HG03432 (cell line): ENCODE data around the gene UVRAG.
"Not testable (repeated sequence)": the region's sequence is repeated elsewhere in the genome, so short reads cannot be mapped to it uniquely, and the experiment has no call there.

Source experiments
- ATAC-seq: cut with Tn5 transposase; IDR thresholded peaks from one replicate; pipeline ENCODE4 v1.9.1; 2021; ENCODE audit warnings: mild to moderate bottlenecking, moderate library complexity; ENCODE audit not compliant: unreplicated experiment

The UVRAG gene

DNA sequence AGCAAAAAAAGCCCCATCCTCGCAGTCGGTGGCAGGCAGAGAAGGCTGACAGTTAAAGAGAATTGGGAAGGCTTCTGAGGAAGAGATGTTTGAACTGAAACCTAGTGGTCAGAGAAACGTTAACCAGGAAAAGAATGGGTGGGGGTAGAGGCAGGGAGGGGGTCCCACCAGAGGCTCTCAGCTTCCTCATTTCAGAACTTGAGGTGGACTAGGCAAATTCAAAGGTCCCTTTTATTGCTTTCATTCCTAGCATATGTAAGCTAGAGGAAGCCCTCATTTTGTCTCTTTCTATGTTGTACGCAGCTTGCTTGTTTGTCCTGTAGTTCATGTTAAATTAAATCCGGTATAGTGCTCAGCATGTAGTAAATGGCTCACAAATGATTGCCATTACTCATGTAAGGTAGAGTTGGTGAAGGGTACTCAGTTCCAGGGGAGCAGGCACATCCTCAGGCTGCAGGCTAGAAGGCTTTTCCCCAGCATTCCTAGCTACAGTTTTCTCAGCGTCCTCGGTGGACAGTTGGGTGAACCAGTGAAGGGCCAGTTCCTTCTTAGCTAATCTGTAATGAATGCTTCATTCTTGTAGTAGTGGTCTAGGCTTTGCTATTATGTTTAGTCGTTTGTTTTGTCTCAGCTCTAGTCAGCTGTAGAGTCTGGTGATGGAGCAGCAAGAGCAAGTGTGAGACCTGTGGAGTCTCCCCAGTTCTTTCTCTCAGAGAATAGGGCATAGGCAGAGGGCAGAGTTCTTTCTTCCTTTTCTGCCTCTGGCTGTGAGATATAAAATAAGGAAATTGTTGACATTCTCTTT, 58.6 kb downstream of the UVRAG start:
- ATAC-seq, result peak; percentile 68

DNA sequence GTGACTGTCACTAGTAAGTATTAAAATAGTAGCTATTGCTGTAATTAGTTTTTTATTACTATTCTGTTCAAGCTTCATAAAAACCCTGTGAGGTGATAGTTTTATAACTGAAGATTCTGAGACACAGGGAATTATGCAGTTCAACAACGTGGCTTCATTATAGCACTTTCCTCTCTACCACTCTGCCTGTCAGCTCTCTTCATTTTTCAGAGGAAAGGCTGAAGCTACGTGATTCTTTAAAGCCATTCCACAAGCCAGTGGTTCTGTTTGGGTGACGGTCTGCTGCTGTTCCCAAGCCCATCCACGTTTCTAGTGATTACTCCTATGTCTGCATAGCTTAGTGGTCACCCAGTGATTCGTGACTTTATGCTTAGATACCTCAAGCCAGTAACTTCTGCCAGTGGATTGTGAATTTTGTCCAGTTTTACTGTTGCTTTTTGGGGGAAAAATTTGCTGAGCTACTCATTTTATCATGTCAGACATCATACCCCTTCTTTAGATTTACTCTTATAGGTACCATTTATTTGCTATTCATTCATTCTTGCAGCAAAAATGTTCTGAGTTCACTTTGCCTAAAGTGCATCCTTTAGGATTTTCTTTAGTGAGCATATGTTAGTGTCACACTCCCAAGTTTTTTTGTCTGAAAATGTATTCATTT, 59.8 kb downstream of the UVRAG start:
- ATAC-seq, result no peak

DNA sequence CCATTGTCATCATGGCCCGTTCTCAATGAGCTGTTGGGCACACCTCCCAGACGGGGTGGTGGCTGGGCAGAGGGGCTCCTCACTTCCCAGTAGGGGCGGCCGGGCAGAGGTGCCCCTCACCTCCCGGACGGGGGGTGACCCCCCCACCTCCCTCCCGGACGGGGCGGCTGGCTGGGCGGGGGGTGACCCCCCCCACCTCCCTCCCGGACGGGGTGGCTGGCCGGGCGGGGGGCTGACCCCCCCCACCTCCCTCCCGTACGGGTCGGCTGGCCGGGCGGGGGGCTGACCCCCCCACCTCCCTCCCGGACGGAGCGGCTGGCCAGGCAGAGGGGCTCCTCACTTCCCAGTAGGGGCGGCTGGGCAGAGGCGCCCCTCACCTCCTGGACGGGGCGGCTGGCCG, 62.3 kb downstream of the UVRAG start:
- not testable (repeated sequence) for ATAC-seq

DNA sequence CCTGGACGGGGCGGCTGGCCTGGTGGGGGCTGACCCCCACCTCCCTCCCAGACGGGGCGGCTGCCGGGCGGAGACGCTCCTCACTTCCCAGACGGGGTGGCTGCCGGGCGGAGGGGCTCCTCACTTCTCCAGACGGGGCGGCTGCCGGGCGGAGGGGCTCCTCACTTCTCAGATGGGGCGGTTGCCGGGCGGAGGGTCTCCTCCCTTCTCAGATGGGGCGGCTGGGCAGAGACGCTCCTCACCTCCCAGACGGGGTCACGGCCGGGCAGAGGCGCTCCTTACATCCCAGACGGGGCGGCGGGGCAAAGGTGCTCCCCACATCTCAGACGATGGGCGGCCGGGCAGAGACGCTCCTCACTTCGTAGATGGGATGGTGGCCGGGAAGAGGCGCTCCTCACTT, 62.9 kb downstream of the UVRAG start:
- not testable (repeated sequence) for ATAC-seq

DNA sequence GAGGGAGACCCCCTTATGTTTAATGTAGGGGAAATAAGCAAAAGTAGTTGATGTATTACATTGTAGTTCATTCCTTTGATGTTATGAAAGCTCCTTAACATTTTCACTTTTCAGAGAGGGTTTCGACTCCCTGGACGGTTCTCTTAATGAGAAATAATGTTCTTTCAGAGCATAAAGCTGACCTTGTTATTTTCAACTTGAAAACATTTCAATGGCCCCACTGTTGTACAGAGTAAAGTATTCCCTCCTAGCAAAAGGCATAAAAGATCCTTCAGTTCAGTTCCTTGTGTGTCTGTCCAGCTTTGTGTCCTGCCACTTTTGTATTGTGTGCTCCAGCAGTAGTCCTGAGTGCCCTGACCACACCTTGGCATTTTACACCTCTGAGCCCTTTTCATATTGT, 63.9 kb downstream of the UVRAG start:
- no peak for ATAC-seq

DNA sequence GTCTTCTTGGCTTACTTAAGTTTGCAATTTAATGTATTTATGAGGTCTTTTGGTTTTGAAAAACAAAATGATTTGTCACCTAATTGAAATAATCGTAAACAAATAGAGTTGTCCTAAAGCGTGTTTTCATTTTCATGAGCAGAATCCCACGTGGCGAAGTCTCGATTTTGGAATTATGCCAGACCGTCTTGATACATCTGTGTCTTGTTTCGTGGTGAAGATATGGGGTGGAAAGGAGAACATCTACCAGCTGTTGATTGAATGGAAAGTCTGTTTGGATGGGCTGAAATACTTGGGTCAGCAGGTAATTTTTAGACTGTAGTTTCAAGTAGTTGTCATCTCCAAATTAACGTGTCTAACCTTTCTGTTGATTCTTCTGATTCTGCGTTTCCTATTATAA, 64.7 kb downstream of the UVRAG start:
- ATAC-seq, result no peak

DNA sequence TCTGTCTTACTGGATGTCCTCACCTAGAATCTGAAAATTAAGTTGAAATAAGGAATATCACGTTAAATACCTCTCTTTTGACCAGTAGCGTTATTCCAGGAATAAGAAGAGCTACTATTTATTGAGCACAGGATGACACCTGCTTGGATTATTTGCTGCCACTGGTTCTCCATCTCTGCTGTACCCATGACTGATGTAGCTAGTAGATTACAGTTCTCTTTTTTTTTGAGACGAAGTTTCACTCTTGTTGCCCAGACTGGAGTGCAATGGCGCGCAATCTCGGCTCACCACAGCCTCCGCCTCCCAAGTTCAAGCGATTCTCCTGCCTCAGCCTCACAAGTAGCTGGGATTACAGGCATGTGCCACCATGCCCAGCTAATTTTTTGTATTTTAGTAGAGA, 65.3 kb downstream of the UVRAG start:
- not testable (repeated sequence) for ATAC-seq

DNA sequence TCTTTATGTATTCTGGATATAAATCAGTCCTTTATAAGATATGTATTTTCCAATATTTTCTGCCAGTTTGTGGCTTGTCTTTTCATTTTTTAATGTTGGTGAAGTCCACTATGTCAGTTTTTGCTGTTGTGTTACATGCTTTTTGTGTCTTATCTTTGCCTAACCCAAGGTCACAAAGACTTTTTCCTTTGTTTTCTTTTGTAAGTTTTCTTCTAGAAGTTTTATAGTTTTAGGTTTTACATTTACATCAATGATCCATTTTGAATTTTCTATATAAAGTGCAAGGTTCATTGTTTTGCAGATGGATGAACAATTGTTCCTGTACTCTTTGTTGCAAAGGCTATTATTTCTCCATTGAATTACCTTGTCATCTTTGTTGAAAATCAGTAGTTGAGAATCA, 69.3 kb downstream of the UVRAG start:
- ATAC-seq, result no peak

DNA sequence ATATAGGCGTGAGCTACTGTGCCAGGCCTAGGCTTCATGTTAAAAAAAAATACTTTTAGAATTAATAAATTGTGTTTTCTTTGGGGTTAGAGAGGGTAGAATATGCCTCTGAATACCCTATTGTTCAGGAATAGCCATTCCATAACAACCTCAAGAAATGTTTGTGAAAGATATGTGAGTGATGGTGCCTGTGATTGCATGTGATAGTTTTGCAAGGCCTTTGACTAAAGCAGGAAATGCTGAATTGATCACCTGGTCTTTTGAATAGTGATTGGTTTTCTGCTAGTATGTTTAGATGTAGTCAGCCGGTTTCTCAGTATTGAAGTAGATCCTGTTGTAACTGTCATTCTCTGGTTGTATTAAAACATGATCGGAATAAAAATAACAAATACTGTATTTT, 73.4 kb downstream of the UVRAG start:
- ATAC-seq, result no peak

DNA sequence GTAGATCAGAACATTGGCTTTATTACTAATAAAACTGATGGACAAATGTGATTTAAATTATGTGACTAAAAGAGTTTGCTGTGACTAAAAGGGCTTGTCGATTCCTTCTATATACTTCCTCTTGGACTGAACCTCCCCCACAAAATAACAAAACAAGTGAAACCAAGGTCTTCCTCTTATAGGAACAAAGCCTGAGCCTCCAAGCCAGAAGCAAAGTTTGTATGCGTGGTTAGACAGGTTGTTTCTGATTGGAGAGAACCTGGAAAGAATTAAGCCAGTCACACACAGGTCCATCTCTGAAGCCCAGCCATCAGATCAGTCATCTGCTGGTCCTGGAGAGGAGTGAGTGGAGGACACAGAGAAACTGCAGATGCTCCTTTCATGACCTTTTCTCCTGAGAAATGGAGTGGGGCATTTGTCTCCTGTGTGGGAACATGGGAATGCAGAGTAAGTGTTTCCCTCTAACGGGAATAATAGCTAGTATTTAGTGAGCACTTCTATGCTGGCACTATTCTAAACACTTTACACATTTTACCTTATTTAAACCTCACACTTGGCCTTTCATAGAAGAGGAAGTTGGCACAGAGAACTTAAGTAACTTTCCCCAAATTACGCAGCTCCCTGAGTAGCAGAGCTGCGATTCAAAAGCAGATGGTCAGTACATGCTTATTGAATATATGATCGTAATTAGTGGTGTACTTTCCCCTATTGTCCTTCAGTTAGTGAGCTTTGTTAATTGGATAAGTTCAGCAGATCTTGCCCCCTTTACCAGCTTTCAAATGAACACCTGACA, 77.1 kb downstream of the UVRAG start:
- ATAC-seq, result peak; percentile 50

DNA sequence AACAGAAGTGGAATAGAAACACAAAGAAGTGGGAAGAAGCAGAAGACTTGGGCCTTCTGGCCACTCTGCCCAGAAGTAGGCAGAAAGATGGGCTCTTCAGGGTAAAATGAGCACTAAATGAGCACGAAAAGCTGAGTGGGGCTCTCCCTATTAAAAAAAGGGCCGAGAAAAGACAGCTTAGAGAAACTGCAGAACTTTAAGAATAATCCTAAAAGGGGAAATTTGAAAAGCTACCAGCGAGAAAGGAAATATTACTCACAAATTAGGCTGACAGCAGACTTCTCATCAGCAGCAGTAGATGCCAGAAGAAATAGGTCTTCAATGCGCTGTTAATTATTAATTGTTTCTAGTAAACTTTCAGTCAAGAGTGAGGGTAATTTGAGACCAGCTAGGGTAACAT, 78.2 kb downstream of the UVRAG start:
- ATAC-seq, result no peak

DNA sequence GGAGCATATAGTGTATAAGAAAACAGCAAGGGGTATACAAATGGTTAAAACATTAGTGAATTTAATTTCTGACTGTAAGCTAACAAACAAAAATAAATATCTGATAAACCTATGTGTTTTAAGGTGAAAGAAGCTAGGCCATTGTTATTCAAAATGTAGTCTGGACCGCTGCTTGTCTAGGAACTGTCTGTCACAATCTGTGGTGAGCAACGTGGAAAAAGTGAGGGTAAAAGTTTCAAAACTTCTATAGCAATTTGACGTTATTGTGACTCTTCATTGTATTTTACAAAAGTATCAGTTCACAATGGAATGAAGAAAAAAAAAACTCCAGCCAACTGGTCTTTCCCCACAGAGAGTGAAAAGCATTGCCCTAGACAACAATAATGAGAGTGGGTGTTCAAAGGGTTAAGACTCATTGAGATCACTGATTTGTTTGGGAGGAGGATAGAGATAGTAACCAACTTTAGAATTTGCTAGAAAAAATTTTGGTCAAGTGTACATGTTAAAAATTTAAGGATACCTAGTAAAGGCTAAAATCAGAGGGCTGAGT, 79.1 kb downstream of the UVRAG start:
- no peak for ATAC-seq

DNA sequence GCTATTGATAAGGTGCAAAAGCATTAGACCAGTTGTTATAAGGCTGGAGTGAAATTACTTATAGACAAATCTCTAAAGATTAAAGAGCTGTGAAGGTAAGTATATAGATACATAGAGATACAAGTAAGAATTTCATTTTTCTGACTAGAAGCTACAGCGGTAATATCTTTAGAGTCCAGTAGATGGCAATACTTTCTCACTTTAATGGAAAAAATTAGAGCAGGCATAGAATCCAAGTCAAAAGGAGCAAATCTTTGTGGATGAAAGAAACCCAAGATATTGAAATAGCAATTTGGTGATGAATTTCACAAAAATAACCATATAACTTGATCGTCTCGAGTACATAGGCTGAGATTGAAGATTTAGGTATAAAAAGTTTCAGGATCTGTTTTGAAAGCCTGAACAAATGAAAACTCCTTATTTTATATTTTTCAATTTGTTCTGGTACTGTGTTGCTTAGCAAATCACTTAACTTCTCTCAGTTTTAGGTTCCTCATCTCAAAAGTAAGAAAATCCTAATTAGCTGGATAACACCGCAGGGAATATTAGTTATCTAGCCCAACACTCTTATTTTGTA, 81.9 kb downstream of the UVRAG start:
- no peak for ATAC-seq

DNA sequence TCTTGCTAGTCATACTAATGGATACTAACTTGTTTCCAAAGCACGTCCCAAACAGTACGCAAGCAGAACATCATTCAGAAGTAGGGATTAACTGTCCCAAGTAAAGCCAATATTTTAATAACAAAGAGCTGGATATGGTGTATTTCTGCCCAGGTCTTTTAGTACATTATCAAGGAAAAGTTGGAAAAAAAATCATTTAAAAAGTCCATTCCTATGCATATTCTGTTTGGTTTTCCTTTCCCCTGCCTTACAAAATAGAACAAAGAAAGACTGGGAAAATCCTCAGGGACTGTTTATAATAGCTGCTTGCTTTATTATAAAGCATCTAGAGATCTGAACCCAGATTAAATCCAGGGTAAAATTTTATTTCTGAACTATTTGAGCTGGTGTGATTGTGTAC, 83.9 kb downstream of the UVRAG start:
- no peak for ATAC-seq

DNA sequence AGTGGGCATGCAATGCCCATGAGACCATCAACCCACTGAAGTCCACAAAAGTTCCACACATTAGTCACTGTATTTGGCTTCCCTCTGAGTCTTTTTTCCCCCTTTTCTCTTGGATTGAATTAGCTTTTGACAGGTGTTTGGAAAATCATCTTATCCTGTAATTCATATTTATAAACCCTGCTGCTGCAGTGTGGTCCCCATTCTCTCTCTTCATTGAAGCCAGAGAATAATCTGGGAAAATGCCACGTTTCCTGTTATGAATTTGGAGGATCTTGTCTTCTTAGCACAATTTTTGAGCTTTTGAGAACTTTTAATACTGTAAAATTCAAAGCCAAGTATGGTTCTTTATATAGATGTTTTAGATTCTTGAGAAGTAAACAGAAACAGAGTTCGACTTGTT, 84.8 kb downstream of the UVRAG start:
- ATAC-seq, result no peak

DNA sequence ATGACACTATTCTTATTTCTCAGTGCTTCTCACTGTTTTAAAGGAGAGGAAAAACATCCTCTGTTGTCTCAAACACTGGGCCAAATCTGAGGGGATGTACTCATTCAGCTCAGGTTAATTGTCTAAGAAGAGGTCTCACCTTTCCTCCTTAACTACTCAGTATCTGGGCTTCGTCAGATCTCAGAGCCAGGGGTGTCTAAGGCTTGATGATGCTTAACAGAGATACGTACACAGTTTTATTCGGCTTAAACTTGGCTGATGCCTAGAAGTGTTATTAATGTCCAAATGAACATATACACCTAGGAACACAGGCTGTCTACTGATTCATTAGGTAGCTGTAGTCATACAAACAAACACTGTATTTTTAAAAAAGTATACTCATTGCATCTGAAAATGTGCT, 85.8 kb downstream of the UVRAG start:
- ATAC-seq, result no peak

DNA sequence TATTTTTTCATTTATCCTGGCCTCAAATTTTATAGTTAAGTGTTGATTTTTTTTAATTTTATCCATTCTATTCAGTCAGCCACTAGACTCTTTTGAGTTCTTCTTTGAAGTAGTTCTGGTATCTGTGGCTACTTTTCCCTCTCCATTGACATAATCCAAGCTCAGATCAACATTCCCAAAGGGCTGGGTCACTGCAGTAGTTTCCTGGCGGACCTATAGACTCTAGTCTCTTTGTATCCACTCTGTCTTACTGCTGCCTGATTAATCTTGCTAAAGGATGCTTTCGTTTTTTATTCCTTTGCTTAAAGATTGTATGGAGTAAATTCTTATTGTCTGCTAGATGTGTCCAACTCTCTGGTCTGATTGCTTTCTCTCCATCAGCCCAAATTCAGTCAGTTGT, 87.6 kb downstream of the UVRAG start:
- ATAC-seq, result no peak

DNA sequence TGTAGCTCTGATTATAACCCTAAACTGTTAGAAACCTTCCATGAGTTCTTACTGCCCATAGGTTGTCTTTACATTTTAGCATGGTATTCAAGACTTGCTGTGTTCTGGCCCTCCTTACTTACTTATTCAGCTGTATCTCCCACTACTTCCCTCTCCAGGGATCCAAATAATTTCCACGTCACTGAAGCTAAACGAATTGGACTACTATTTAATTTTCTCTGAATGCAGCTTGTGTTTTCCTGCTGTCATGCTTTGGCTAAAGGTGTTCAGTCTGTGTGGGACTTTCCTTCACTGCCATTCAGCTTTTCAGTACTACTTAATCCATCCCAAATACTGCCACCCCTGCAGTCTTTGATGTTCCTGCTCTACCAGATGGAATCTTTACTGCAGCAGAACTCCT, 88.3 kb downstream of the UVRAG start:
- no peak for ATAC-seq

DNA sequence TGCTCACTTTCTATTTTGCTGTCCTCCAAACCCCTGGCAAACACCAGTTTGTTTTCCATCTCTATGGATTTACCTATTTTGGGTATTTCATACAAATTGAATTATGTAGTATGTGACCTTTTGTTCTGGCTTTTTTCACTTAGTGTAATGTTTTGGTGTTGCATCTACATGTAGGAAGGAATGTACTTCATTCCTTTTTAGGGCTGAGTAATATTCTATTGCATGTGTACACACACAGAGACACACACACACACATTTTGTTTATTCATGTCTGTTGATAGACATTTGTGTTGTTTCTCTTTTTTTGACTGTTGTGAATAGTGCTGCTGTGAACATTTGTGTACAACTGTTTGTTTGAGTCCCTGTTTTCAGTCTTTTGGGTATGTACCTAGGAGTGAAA, 90.4 kb downstream of the UVRAG start:
- ATAC-seq, result no peak

DNA sequence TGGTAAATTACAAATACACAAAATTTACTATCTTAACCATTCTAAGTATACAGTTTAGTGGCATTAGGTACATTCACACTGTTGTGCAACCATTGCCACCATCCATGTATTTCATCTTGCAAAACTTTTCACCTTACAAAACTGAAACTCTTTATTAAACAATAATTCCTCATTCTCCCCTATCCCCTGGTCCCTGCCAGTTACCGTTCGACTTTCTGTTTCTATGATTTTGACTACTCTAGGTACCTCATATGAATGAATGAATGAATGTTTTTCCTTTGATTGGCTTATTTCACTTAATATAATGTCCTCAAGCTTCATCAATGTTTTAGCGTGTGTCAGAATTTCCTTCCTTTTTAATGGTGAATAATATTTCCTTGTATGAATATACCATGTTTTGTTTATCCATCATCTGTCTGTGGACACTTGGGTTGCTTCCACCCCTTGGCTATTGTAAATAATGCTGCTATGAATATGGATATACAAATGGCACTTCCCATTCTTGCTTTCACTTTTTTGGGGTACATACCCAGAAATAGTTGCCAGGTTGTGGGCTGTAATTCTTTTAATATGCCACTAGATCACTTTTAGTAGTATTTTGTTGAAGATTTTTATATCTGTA, 93.0 kb downstream of the UVRAG start:
- ATAC-seq, result no peak
